SH-SY5Y (cell line): Measurements from ENCODE around the gene IRAK1.

ENCODE experiments used
- GATA2 ChIP-seq: IDR thresholded peaks from 2 replicates; pipeline ENCODE4 v1.6.1; 2011; ENCODE audit warnings: mild to moderate bottlenecking, low read depth, low read length
- GATA3 ChIP-seq: IDR thresholded peaks from 2 replicates; pipeline ENCODE4 v1.6.1; 2011; ENCODE audit warnings: low read depth, mild to moderate bottlenecking, low read length, moderate library complexity

DNA sequence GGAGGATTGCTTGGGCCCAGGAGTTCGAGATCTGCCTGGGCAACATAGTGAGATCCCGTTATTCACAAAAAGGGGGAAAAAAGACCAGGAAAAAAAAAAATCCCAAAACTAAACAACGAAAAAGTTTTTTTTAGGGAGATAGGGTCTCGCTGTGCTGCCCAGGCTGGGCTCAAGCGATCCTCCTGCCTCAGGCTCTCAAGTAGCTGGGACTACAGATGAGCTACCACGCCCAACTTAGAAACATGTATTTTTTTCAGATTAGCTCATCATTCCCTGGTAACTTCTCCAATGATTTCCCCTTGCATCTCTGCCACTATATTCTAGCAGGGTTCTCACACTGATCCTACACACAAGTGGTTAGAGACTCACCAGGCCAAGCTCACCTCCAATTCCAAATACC lies 24.4 kb upstream of the IRAK1 start:
- TF ChIP-seq GATA2 (no peak), GATA3 (no peak)
